DOHH2 (cell line): Measurements from ENCODE around the gene MAPKBP1.

ENCODE experiments used
- CTCF ChIP-seq: fragments of 200-600 bp; sonication (generic); IDR thresholded peaks from one replicate; pipeline ENCODE4 v1.5.1; 2014; ENCODE audit warnings: antibody characterized with exemption, mild to moderate bottlenecking, low read depth, low read length; ENCODE audit not compliant: poor library complexity, severe bottlenecking
- EZH2phosphoT487 ChIP-seq: fragments of 200-600 bp; sonication (generic); IDR thresholded peaks from 2 replicates; pipeline ENCODE4 v1.6.1; 2017; ENCODE audit warnings: borderline replicate concordance, mild to moderate bottlenecking, antibody characterized with exemption, low read length, moderate library complexity, mixed read lengths

- TF ChIP-seq CTCF = no peak
- TF ChIP-seq EZH2phosphoT487 = no peak
Observed at GRCh38 chr15:41809526-41810220, 35.4 kb downstream of the MAPKBP1 start.
